ENCODE results near the gene FLNC.

DNA sequence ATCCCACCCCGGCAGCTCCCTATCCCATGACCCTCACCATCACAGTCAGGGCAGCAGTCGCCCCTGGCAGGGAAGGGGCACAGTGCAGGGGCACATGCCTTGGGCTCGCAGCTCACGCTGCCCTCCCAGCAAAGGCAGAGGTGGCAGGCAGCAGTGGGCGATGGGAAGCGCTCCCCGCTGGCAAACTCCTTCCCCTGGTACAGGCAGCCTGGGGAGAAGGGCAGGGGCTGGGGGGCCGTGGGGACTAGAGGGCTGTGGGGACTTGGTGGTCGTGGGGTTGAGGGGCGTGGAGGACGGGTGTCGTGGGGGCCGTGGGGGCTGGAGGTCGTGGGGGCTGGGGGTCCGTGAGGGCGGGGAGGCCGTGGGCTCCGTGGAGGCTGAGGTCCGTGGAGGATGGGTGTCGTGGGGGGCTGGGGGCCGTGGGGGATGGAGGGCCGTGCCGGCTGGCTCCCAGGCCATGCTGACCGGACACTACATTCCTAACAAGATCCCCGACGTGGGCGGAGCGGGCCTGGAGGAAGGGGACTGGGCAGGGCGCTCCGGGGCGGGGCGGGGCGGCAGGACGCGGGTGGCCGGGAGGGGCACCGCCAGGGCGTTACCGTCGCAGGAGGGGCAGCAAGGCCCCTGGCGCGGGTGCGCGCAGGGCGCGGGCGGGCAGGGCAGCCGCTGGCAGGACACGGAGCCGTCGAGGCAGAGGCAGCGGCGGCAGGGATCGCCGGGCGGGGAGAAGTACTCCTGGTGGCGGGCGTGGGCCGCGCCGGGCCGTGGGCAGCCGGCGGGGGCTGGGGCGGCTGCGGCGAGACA lies 60.3 kb downstream of the FLNC start:
- TF ChIP-seq, protein P1, sequence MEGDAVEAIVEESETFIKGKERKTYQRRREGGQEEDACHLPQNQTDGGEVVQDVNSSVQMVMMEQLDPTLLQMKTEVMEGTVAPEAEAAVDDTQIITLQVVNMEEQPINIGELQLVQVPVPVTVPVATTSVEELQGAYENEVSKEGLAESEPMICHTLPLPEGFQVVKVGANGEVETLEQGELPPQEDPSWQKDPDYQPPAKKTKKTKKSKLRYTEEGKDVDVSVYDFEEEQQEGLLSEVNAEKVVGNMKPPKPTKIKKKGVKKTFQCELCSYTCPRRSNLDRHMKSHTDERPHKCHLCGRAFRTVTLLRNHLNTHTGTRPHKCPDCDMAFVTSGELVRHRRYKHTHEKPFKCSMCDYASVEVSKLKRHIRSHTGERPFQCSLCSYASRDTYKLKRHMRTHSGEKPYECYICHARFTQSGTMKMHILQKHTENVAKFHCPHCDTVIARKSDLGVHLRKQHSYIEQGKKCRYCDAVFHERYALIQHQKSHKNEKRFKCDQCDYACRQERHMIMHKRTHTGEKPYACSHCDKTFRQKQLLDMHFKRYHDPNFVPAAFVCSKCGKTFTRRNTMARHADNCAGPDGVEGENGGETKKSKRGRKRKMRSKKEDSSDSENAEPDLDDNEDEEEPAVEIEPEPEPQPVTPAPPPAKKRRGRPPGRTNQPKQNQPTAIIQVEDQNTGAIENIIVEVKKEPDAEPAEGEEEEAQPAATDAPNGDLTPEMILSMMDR (IDR thresholded peaks at IDR 0.05) = no peak
- TF ChIP-seq POLR2A (IDR thresholded peaks at IDR 0.05) = no peak

Measured in testis (tissue), 2 donors.